GM18520 (cell line): ENCODE results near the gene SMIM8.
"Not testable (repeated sequence)": the region's sequence is repeated elsewhere in the genome, so short reads cannot be mapped to it uniquely, and the experiment has no call there.

Experiments
- ATAC-seq: cut with Tn5 transposase; IDR thresholded peaks from one replicate; pipeline ENCODE4 v1.9.1; 2021; ENCODE audit not compliant: unreplicated experiment

The SMIM8 gene

GRCh38 chr6:87322304-87323212 is at the start of gene SMIM8:
SMIM8 (plus strand) TSS chr6:87322588; CDS start chr6:87337032, 14,444 bp downstream.
- peak; percentile 100 for ATAC-seq

- ATAC-seq: no peak
Observed at GRCh38 chr6:87274660-87275274, 47.6 kb upstream of the SMIM8 start.

- no peak for ATAC-seq
Observed at GRCh38 chr6:87276624-87277023, 45.8 kb upstream of the SMIM8 start.

- ATAC-seq: no peak
Observed at GRCh38 chr6:87277123-87277522, 45.3 kb upstream of the SMIM8 start.

GRCh38 chr6:87279196-87279595 is 43.2 kb upstream of the SMIM8 start:
- no peak for ATAC-seq

GRCh38 chr6:87281426-87281825 is 41.0 kb upstream of the SMIM8 start:
- ATAC-seq: no peak

GRCh38 chr6:87282743-87283142 is 39.6 kb upstream of the SMIM8 start:
- ATAC-seq: no peak

GRCh38 chr6:87283461-87283860 is 38.9 kb upstream of the SMIM8 start:
- no peak for ATAC-seq

- ATAC-seq: no peak
Observed at GRCh38 chr6:87287251-87287650, 35.1 kb upstream of the SMIM8 start.

- ATAC-seq: no peak
Observed at GRCh38 chr6:87289571-87289970, 32.8 kb upstream of the SMIM8 start.

GRCh38 chr6:87291883-87292282 is 30.5 kb upstream of the SMIM8 start:
- no peak for ATAC-seq

GRCh38 chr6:87293526-87293925 is 28.9 kb upstream of the SMIM8 start:
- ATAC-seq: no peak

GRCh38 chr6:87297119-87297518 is 25.3 kb upstream of the SMIM8 start:
- no peak for ATAC-seq

GRCh38 chr6:87301277-87301676 is 21.1 kb upstream of the SMIM8 start:
- not testable (repeated sequence) for ATAC-seq

- ATAC-seq: no peak
Observed at GRCh38 chr6:87308970-87309369, 13.4 kb upstream of the SMIM8 start.

GRCh38 chr6:87312860-87313259 is 9.5 kb upstream of the SMIM8 start:
- ATAC-seq: no peak

GRCh38 chr6:87315071-87315470 is 7.3 kb upstream of the SMIM8 start:
- no peak for ATAC-seq

- ATAC-seq: no peak
Observed at GRCh38 chr6:87319271-87319987, 3.0 kb upstream of the SMIM8 start.

GRCh38 chr6:87323880-87324279 is 1.5 kb downstream of the SMIM8 start:
- not testable (repeated sequence) for ATAC-seq

- ATAC-seq: no peak
Observed at GRCh38 chr6:87330961-87331360, 8.6 kb downstream of the SMIM8 start.

GRCh38 chr6:87333033-87333432 is 10.6 kb downstream of the SMIM8 start:
- no peak for ATAC-seq
